Measurements from ENCODE around the gene MCM10. TPM values are rescaled to one million over a fixed set of nuclear protein-coding genes. Genes with fewer than 3 reads are reported as not detected.

MCM10 gene
- total and polyA plus RNA-seq, 9 of the 15 experiments (the other 6 are each of a cell fraction or from before 2014, with no cell fraction given) = 10.4 to 68.1 (median 48.0) TPM

DNA sequence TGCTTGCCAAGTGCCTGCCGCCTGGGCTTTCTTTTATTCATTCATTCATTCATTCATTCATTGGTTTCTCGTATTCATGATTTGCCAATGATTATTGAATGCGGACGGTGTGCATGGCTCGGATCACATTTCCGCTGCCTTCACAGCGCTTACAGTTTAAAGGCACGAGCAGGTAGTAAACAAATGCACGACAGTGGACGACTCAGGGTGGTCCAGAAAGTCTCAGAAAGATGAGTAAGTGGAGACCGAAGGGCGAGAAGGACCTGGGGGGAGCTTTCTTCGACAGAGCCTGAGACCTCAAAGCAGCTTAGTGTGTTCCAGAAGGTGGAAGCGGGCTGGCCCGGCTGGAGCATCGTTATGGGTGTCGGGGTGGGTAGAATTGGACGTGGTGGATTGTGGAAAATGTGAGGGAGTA is 506 bp downstream of the MCM10 start (continued):
- TF ChIP-seq, protein P1, sequence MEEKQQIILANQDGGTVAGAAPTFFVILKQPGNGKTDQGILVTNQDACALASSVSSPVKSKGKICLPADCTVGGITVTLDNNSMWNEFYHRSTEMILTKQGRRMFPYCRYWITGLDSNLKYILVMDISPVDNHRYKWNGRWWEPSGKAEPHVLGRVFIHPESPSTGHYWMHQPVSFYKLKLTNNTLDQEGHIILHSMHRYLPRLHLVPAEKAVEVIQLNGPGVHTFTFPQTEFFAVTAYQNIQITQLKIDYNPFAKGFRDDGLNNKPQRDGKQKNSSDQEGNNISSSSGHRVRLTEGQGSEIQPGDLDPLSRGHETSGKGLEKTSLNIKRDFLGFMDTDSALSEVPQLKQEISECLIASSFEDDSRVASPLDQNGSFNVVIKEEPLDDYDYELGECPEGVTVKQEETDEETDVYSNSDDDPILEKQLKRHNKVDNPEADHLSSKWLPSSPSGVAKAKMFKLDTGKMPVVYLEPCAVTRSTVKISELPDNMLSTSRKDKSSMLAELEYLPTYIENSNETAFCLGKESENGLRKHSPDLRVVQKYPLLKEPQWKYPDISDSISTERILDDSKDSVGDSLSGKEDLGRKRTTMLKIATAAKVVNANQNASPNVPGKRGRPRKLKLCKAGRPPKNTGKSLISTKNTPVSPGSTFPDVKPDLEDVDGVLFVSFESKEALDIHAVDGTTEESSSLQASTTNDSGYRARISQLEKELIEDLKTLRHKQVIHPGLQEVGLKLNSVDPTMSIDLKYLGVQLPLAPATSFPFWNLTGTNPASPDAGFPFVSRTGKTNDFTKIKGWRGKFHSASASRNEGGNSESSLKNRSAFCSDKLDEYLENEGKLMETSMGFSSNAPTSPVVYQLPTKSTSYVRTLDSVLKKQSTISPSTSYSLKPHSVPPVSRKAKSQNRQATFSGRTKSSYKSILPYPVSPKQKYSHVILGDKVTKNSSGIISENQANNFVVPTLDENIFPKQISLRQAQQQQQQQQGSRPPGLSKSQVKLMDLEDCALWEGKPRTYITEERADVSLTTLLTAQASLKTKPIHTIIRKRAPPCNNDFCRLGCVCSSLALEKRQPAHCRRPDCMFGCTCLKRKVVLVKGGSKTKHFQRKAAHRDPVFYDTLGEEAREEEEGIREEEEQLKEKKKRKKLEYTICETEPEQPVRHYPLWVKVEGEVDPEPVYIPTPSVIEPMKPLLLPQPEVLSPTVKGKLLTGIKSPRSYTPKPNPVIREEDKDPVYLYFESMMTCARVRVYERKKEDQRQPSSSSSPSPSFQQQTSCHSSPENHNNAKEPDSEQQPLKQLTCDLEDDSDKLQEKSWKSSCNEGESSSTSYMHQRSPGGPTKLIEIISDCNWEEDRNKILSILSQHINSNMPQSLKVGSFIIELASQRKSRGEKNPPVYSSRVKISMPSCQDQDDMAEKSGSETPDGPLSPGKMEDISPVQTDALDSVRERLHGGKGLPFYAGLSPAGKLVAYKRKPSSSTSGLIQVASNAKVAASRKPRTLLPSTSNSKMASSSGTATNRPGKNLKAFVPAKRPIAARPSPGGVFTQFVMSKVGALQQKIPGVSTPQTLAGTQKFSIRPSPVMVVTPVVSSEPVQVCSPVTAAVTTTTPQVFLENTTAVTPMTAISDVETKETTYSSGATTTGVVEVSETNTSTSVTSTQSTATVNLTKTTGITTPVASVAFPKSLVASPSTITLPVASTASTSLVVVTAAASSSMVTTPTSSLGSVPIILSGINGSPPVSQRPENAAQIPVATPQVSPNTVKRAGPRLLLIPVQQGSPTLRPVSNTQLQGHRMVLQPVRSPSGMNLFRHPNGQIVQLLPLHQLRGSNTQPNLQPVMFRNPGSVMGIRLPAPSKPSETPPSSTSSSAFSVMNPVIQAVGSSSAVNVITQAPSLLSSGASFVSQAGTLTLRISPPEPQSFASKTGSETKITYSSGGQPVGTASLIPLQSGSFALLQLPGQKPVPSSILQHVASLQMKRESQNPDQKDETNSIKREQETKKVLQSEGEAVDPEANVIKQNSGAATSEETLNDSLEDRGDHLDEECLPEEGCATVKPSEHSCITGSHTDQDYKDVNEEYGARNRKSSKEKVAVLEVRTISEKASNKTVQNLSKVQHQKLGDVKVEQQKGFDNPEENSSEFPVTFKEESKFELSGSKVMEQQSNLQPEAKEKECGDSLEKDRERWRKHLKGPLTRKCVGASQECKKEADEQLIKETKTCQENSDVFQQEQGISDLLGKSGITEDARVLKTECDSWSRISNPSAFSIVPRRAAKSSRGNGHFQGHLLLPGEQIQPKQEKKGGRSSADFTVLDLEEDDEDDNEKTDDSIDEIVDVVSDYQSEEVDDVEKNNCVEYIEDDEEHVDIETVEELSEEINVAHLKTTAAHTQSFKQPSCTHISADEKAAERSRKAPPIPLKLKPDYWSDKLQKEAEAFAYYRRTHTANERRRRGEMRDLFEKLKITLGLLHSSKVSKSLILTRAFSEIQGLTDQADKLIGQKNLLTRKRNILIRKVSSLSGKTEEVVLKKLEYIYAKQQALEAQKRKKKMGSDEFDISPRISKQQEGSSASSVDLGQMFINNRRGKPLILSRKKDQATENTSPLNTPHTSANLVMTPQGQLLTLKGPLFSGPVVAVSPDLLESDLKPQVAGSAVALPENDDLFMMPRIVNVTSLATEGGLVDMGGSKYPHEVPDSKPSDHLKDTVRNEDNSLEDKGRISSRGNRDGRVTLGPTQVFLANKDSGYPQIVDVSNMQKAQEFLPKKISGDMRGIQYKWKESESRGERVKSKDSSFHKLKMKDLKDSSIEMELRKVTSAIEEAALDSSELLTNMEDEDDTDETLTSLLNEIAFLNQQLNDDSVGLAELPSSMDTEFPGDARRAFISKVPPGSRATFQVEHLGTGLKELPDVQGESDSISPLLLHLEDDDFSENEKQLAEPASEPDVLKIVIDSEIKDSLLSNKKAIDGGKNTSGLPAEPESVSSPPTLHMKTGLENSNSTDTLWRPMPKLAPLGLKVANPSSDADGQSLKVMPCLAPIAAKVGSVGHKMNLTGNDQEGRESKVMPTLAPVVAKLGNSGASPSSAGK (IDR thresholded peaks at IDR 0.05) = 0 out of 2 replicates have a peak, but pooled peaks have one; percentile 20
- TF ChIP-seq ZNF316 (IDR thresholded peaks at IDR 0.05) (peak; percentile 59), KLF13 (tag; IDR thresholded peaks at IDR 0.05; ENCODE audit: borderline replicate concordance, low read depth) (no peak)
- TF ChIP-seq, protein P2, sequence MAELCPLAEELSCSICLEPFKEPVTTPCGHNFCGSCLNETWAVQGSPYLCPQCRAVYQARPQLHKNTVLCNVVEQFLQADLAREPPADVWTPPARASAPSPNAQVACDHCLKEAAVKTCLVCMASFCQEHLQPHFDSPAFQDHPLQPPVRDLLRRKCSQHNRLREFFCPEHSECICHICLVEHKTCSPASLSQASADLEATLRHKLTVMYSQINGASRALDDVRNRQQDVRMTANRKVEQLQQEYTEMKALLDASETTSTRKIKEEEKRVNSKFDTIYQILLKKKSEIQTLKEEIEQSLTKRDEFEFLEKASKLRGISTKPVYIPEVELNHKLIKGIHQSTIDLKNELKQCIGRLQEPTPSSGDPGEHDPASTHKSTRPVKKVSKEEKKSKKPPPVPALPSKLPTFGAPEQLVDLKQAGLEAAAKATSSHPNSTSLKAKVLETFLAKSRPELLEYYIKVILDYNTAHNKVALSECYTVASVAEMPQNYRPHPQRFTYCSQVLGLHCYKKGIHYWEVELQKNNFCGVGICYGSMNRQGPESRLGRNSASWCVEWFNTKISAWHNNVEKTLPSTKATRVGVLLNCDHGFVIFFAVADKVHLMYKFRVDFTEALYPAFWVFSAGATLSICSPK (IDR thresholded peaks at IDR 0.05; ENCODE audit: borderline replicate concordance) = no peak

Measured in K562 (cell line).